ENCODE data around the gene AGO4.

GRCh38 chr1:35763201-35763600 lies 44.6 kb upstream of the AGO4 start:
- TF ChIP-seq POLR2A (IDR thresholded peaks at IDR 0.05), result no peak
- TF ChIP-seq, protein P1, sequence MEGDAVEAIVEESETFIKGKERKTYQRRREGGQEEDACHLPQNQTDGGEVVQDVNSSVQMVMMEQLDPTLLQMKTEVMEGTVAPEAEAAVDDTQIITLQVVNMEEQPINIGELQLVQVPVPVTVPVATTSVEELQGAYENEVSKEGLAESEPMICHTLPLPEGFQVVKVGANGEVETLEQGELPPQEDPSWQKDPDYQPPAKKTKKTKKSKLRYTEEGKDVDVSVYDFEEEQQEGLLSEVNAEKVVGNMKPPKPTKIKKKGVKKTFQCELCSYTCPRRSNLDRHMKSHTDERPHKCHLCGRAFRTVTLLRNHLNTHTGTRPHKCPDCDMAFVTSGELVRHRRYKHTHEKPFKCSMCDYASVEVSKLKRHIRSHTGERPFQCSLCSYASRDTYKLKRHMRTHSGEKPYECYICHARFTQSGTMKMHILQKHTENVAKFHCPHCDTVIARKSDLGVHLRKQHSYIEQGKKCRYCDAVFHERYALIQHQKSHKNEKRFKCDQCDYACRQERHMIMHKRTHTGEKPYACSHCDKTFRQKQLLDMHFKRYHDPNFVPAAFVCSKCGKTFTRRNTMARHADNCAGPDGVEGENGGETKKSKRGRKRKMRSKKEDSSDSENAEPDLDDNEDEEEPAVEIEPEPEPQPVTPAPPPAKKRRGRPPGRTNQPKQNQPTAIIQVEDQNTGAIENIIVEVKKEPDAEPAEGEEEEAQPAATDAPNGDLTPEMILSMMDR (IDR thresholded peaks at IDR 0.05), result no peak

Data from uterus (tissue), 2 donors.